Retinal pigment epithelial cell (primary cell): ENCODE results near the gene TMEFF2.

Source experiments
- DNase-seq: peaks from one replicate; pipeline ENCODE4 v3.0.0-alpha.2; 2010; ENCODE audit warnings: low read depth
- H3K4me3 ChIP-seq: 2 replicates; pipeline ENCODE4 v1.5.1; 2011; ENCODE audit warnings: mild to moderate bottlenecking, low read length, control low read depth, moderate library complexity
- CTCF ChIP-seq: conservative IDR thresholded peaks from 2 replicates; pipeline ENCODE4 v1.5.1; 2011; ENCODE audit warnings: low read depth, low read length, control low read depth, inconsistent platforms

The TMEFF2 gene

DNA sequence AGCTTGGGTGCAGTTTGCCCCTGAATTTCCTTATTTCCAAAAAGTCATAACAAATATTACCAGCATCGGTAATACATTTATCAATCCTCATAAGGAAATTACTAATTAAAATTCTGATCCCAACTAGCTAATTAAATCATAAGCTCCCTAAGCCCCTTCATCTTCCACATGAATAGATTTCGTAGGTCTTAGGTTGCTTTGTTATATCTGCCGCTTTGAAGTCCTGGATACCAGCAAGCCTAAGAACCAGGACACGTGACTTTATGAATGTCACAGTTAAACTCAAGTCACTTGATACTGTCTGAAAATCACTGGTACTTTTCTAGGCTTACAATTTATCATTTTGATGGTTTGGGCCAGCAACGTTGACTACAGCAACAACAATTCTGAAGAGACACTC lies 213.0 kb downstream of the TMEFF2 start:
- no peak overlapping the region for H3K4me3 ChIP-seq
- no peak for DNase-seq
- TF ChIP-seq CTCF = no peak

- DNase-seq = no peak
- H3K4me3 ChIP-seq = no peak overlapping the region
- no peak for TF ChIP-seq CTCF
Measured at GRCh38 chr2:191980483-191980882, 214.2 kb downstream of the TMEFF2 start.

GRCh38 chr2:191979221-191979730 lies 215.5 kb downstream of the TMEFF2 start:
- H3K4me3 ChIP-seq = no peak overlapping the region
- DNase-seq = no peak
- no peak for TF ChIP-seq CTCF

DNA sequence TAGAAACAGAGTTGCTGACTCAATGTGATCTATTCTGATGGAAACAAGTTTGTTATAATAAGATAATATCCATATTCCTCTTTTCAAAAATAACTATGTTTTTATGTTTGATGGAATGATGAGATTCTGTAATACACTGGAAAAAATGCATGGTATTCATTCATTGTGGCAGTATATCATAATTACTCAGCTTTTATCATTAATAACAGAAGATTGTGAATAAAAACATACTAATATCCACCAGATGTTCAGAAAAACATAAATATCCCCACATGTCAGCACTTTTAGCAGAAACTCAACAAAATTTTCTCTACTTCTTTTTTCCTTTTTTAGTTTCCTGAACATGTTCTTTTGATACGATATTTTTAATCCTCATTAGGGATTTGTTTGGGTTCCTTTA lies 217.0 kb downstream of the TMEFF2 start:
- TF ChIP-seq CTCF = no peak
- H3K4me3 ChIP-seq = no peak overlapping the region
- no peak for DNase-seq

- DNase-seq = peak; percentile 16
- no peak overlapping the region for H3K4me3 ChIP-seq
- no peak for TF ChIP-seq CTCF
Measured at GRCh38 chr2:191976436-191976835, 218.3 kb downstream of the TMEFF2 start.

DNA sequence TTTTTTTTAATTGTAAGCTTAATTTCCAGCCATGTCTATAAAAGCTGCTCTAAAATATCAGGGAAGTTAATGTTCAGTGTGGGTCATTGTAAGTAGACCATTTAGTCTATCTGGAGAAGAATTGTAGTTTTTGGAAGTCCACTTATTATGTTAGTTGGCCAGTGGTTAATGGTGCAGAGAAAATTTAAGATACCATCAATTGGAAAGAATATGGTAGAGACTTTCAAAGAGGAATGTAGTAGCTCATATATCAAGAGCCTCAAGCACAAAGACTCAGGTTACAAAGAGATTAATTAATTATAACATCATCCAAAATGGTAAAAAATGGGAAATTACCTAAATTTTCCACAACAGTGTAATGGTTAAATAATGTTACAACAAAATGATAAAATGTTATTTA lies 220.1 kb downstream of the TMEFF2 start:
- no peak for TF ChIP-seq CTCF
- DNase-seq = no peak
- H3K4me3 ChIP-seq = no peak overlapping the region

GRCh38 chr2:191970867-191971266 lies 223.9 kb downstream of the TMEFF2 start:
- no peak for TF ChIP-seq CTCF
- no peak overlapping the region for H3K4me3 ChIP-seq
- DNase-seq = no peak
